ENCODE results near the gene MACROD2.

The MACROD2 gene

GRCh38 chr20:15317546-15318232 is 1322.4 kb downstream of the MACROD2 start:
- Histone ChIP-seq H3K4me2 (ENCODE audit: low read depth, low read length, poor library complexity, severe bottlenecking) (no peak overlapping the region), H3K36me3 (ENCODE audit: low read length) (no peaks in the 10 kb centered on the region), H3K27me3 (ENCODE audit: low read length) (no peaks in the 10 kb centered on the region), H3K9me2 (replicated peaks; ENCODE audit: insufficient read depth, low read length) (no peaks in the 10 kb centered on the region), H3K79me2 (ENCODE audit: insufficient read depth, low read length) (no peaks in the 10 kb centered on the region), H2AFZ (ENCODE audit: low read depth, low read length, severe bottlenecking) (no peak overlapping the region), H3K4me3 (ENCODE audit: insufficient read depth, low read length, poor library complexity, severe bottlenecking) (no peak overlapping the region), H3K9me3 (ENCODE audit: insufficient read depth, low read length) (no peaks in the 10 kb centered on the region), H3F3A (ENCODE audit: insufficient read depth) (no peaks in the 10 kb centered on the region), H3K27ac (ENCODE audit: low read depth, low read length) (no peak overlapping the region), H3K9ac (ENCODE audit: low read length) (no peak overlapping the region), H4K20me1 (ENCODE audit: low read depth, low read length) (no peaks in the 10 kb centered on the region)
- TF ChIP-seq EZH2phosphoT487 (conservative IDR thresholded peaks at IDR 0.05; ENCODE audit: low read length) (no peak), CTCF (IDR thresholded peaks at IDR 0.05; ENCODE audit: insufficient read depth, low read length, poor library complexity, severe bottlenecking) (no peak)

- Histone ChIP-seq H4K20me1 (ENCODE audit: low read depth, low read length) (no peaks in the 10 kb centered on the region), H3K4me2 (ENCODE audit: low read depth, low read length, poor library complexity, severe bottlenecking) (no peak overlapping the region), H3K36me3 (ENCODE audit: low read length) (no peaks in the 10 kb centered on the region), H2AFZ (ENCODE audit: low read depth, low read length, severe bottlenecking) (no peak overlapping the region), H3K27ac (ENCODE audit: low read depth, low read length) (no peak overlapping the region), H3K9me2 (replicated peaks; ENCODE audit: insufficient read depth, low read length) (no peaks in the 10 kb centered on the region), H3F3A (ENCODE audit: insufficient read depth) (no peaks in the 10 kb centered on the region), H3K27me3 (ENCODE audit: low read length) (no peaks in the 10 kb centered on the region), H3K79me2 (ENCODE audit: insufficient read depth, low read length) (no peaks in the 10 kb centered on the region), H3K9me3 (ENCODE audit: insufficient read depth, low read length) (no peaks in the 10 kb centered on the region), H3K9ac (ENCODE audit: low read length) (no peak overlapping the region), H3K4me3 (ENCODE audit: insufficient read depth, low read length, poor library complexity, severe bottlenecking) (no peak overlapping the region)
- no peak for TF ChIP-seq EZH2phosphoT487 (conservative IDR thresholded peaks at IDR 0.05; ENCODE audit: low read length)
- no peak for TF ChIP-seq CTCF (IDR thresholded peaks at IDR 0.05; ENCODE audit: insufficient read depth, low read length, poor library complexity, severe bottlenecking)
Observed at GRCh38 chr20:15318682-15319081, 1323.4 kb downstream of the MACROD2 start.

- no peaks in the 10 kb centered on the region for H3F3A ChIP-seq (ENCODE audit: insufficient read depth)
- no peak for TF ChIP-seq CTCF (IDR thresholded peaks at IDR 0.05; ENCODE audit: insufficient read depth, low read length, poor library complexity, severe bottlenecking)
- TF ChIP-seq EZH2phosphoT487 (conservative IDR thresholded peaks at IDR 0.05; ENCODE audit: low read length), result no peak
- H3K36me3 ChIP-seq (ENCODE audit: low read length), result no peaks in the 10 kb centered on the region
- no peak overlapping the region for H3K27ac ChIP-seq (ENCODE audit: low read depth, low read length)
- H3K9ac ChIP-seq (ENCODE audit: low read length), result no peak overlapping the region
- H3K79me2 ChIP-seq (ENCODE audit: insufficient read depth, low read length), result no peaks in the 10 kb centered on the region
- H4K20me1 ChIP-seq (ENCODE audit: low read depth, low read length), result no peaks in the 10 kb centered on the region
- H3K9me3 ChIP-seq (ENCODE audit: insufficient read depth, low read length), result no peaks in the 10 kb centered on the region
- H3K4me2 ChIP-seq (ENCODE audit: low read depth, low read length, poor library complexity, severe bottlenecking), result no peak overlapping the region
- no peaks in the 10 kb centered on the region for H3K27me3 ChIP-seq (ENCODE audit: low read length)
- no peak overlapping the region for H2AFZ ChIP-seq (ENCODE audit: low read depth, low read length, severe bottlenecking)
- no peaks in the 10 kb centered on the region for H3K9me2 ChIP-seq (replicated peaks; ENCODE audit: insufficient read depth, low read length)
- no peak overlapping the region for H3K4me3 ChIP-seq (ENCODE audit: insufficient read depth, low read length, poor library complexity, severe bottlenecking)
Observed at GRCh38 chr20:15319439-15319838, 1324.1 kb downstream of the MACROD2 start.
